SU-DHL-6 (cell line): ENCODE results near the gene GRIK1.

ENCODE experiments used
- H2AFZ ChIP-seq: fragments of 200-600 bp; sonication (generic); 2 replicates; pipeline ENCODE4 v1.6.1; 2014; ENCODE audit warnings: low read depth, mild to moderate bottlenecking, moderate library complexity, mixed read lengths, antibody characterized with exemption, low read length; ENCODE audit not compliant: severe bottlenecking
- H3F3A ChIP-seq: fragments of 200-600 bp; shearing (Covaris generic); 2 replicates; pipeline ENCODE4 v1.6.0; 2016; ENCODE audit warnings: antibody characterized with exemption, mild to moderate bottlenecking; ENCODE audit not compliant: insufficient read depth
- H3K27ac ChIP-seq: fragments of 200-600 bp; sonication (generic); 2 replicates; pipeline ENCODE4 v1.5.1; 2016; ENCODE audit warnings: low read depth, mild to moderate bottlenecking, low read length, moderate library complexity, mixed read lengths
- H3K27me3 ChIP-seq: fragments of 200-600 bp; sonication (generic), shearing (Covaris generic); 2 replicates; pipeline ENCODE4 v1.6.0; 2014; ENCODE audit warnings: mild to moderate bottlenecking, low read length
- H3K36me3 ChIP-seq: fragments of 200-600 bp; sonication (generic); 2 replicates; pipeline ENCODE4 v1.6.1; 2014; ENCODE audit warnings: mild to moderate bottlenecking, low read length, mixed read lengths
- H3K4me2 ChIP-seq: fragments of 300-600, 200-600 bp; shearing (Covaris generic), sonication (generic); 2 replicates; pipeline ENCODE4 v1.6.0; 2014; ENCODE audit warnings: low read length, low read depth, mild to moderate bottlenecking; ENCODE audit not compliant: poor library complexity, severe bottlenecking
- H3K4me3 ChIP-seq: fragments of 200-600 bp; sonication (generic); 2 replicates; pipeline ENCODE4 v1.5.1; 2014; ENCODE audit warnings: antibody characterized with exemption, low read length, mild to moderate bottlenecking, mixed read lengths; ENCODE audit not compliant: insufficient read depth, poor library complexity, severe bottlenecking
- H3K79me2 ChIP-seq: fragments of 200-600 bp; sonication (generic); 2 replicates; pipeline ENCODE4 v1.6.1; 2014; ENCODE audit warnings: mild to moderate bottlenecking, low read length, moderate library complexity; ENCODE audit not compliant: insufficient read depth
- H3K9ac ChIP-seq: fragments of 200-600 bp; sonication (generic); 2 replicates; pipeline ENCODE4 v1.7.0; 2014; ENCODE audit warnings: mild to moderate bottlenecking, low read length
- H3K9me2 ChIP-seq: fragments of 200-600 bp; sonication (generic); replicated peaks from 2 replicates; pipeline ENCODE4 v1.6.1; 2014; ENCODE audit warnings: low read length; ENCODE audit not compliant: insufficient read depth
- H3K9me3 ChIP-seq: fragments of 200-600 bp; sonication (generic); 2 replicates; pipeline ENCODE4 v1.6.1; 2014; ENCODE audit warnings: low read length, mixed read lengths; ENCODE audit not compliant: insufficient read depth
- H4K20me1 ChIP-seq: fragments of 200-600 bp; sonication (generic); 2 replicates; pipeline ENCODE4 v1.6.1; 2014; ENCODE audit warnings: low read depth, mild to moderate bottlenecking, antibody characterized with exemption, low read length, moderate library complexity, mixed read lengths
- CTCF ChIP-seq: fragments of 200-600 bp; sonication (generic); IDR thresholded peaks from one replicate; pipeline ENCODE4 v1.5.1; 2017; ENCODE audit warnings: antibody characterized with exemption, mild to moderate bottlenecking, low read length, moderate library complexity; ENCODE audit not compliant: insufficient read depth, poor library complexity, severe bottlenecking
- EZH2phosphoT487 ChIP-seq: fragments of 200-600 bp; sonication (generic), shearing (Covaris generic); conservative IDR thresholded peaks from 2 replicates; pipeline ENCODE4 v1.6.1; 2018; ENCODE audit warnings: mild to moderate bottlenecking, antibody characterized with exemption, low read length, moderate library complexity, mixed read lengths

Gene GRIK1

GRCh38 chr21:29789393-29789792, 150.4 kb downstream of the GRIK1 start:
- H3K9me3 ChIP-seq = no peaks in the 10 kb centered on the region
- H3F3A ChIP-seq = no peaks in the 10 kb centered on the region
- no peaks in the 10 kb centered on the region for H3K27me3 ChIP-seq
- H3K79me2 ChIP-seq = no peaks in the 10 kb centered on the region
- no peaks in the 10 kb centered on the region for H4K20me1 ChIP-seq
- TF ChIP-seq EZH2phosphoT487 (no peak), CTCF (no peak)
- no peak overlapping the region for H3K27ac ChIP-seq
- H2AFZ ChIP-seq = no peak overlapping the region
- H3K9ac ChIP-seq = no peak overlapping the region
- no peaks in the 10 kb centered on the region for H3K36me3 ChIP-seq
- H3K4me3 ChIP-seq = no peak overlapping the region
- no peak overlapping the region for H3K4me2 ChIP-seq
- no peaks in the 10 kb centered on the region for H3K9me2 ChIP-seq

GRCh38 chr21:29788752-29789151, 151.0 kb downstream of the GRIK1 start:
- H3K27me3 ChIP-seq = no peaks in the 10 kb centered on the region
- TF ChIP-seq EZH2phosphoT487 (no peak), CTCF (no peak)
- H3K9ac ChIP-seq = no peak overlapping the region
- H3K79me2 ChIP-seq = no peaks in the 10 kb centered on the region
- no peaks in the 10 kb centered on the region for H3K9me2 ChIP-seq
- no peak overlapping the region for H3K4me3 ChIP-seq
- H2AFZ ChIP-seq = no peak overlapping the region
- H3F3A ChIP-seq = no peaks in the 10 kb centered on the region
- no peaks in the 10 kb centered on the region for H3K36me3 ChIP-seq
- H4K20me1 ChIP-seq = no peaks in the 10 kb centered on the region
- H3K4me2 ChIP-seq = no peak overlapping the region
- H3K9me3 ChIP-seq = no peaks in the 10 kb centered on the region
- no peak overlapping the region for H3K27ac ChIP-seq

- Histone ChIP-seq H3K9me2 (no peaks in the 10 kb centered on the region), H3K9me3 (no peaks in the 10 kb centered on the region), H3K27ac (no peak overlapping the region), H3K4me3 (no peak overlapping the region), H3K27me3 (no peaks in the 10 kb centered on the region), H3K9ac (no peak overlapping the region), H3K36me3 (no peaks in the 10 kb centered on the region), H3F3A (no peaks in the 10 kb centered on the region), H3K79me2 (no peaks in the 10 kb centered on the region), H2AFZ (no peak overlapping the region), H4K20me1 (no peaks in the 10 kb centered on the region), H3K4me2 (no peak overlapping the region)
- TF ChIP-seq EZH2phosphoT487 (no peak), CTCF (no peak)
Measured at GRCh38 chr21:29787361-29787909, 152.4 kb downstream of the GRIK1 start.
